ENCODE data around the gene MED10.
"Not testable (repeated sequence)": the region's sequence is repeated elsewhere in the genome, so short reads cannot be mapped to it uniquely, and the experiment has no call there.

Gene MED10

DNA sequence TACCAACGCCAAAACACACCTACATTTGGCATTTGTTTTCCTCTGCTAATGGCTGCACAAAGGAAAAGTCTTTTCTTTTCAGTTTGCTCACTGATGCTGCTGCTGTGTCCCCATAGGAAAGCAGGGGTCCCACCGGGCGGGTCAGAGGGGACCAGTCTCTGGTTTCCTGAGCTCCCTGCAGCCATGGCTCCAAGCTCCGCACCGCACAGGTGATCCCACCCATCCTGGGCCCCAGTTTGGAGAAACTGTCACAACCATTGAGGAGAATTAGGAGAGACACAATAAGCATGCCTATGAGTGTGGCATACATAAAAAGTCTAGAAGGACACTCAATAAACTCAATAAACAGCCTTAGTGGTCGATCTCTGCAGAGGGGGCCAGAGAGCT lies 19.9 kb downstream of the MED10 start:
- Histone ChIP-seq H3K79me1 (ENCODE audit: low read depth, low read length) (no peaks in the 10 kb centered on the region), H3K27me3 (ENCODE audit: control insufficient read depth in 3 of 3, insufficient read depth in 3 of 3, low read depth in 1 of 3, low read length in 3 of 3) (peaks cover 0 to 7% (median 0%) of the 10 kb centered on the region in 3 experiments), H4K8ac (ENCODE audit: low read depth, low read length) (no peak overlapping the region), H3K23ac (ENCODE audit: low read depth, low read length, poor library complexity) (no peak overlapping the region), H3K14ac (ENCODE audit: low read length) (no peak overlapping the region), H2BK120ac (ENCODE audit: low read depth, low read length) (no peak overlapping the region), H4K91ac (ENCODE audit: low read depth, low read length, poor library complexity) (no peak overlapping the region), H2BK15ac (ENCODE audit: low read length) (no peak overlapping the region), H3K18ac (ENCODE audit: low read length) (no peak overlapping the region), H2BK5ac (ENCODE audit: low read length) (no peak overlapping the region), H2AK5ac (ENCODE audit: low read depth, low read length) (no peak overlapping the region), H3K9me3 (replicated peaks in 1 of 2; ENCODE audit: control insufficient read depth in 2 of 2, insufficient read depth in 1 of 2, low read depth in 1 of 2, low read length in 2 of 2) (peaks cover 0 to 2% of the 10 kb centered on the region in 2 donors), H2AFZ (ENCODE audit: low read length) (no peak overlapping the region), H3K4me1 (ENCODE audit: control insufficient read depth in 2 of 2, insufficient read depth in 1 of 2, low read depth in 1 of 2, low read length in 2 of 2) (peaks cover 0 to 4% of the 10 kb centered on the region in 2 donors), H3K36me3 (replicated peaks in 1 of 2; ENCODE audit: control insufficient read depth in 2 of 2, insufficient read depth in 2 of 2, low read length in 2 of 2) (peaks cover 0 to 2% of the 10 kb centered on the region in 2 donors), H3K4me2 (ENCODE audit: insufficient read depth, low read length, poor library complexity, severe bottlenecking) (no peak overlapping the region), H3K4me3 (ENCODE audit: low read length in 2 of 2) (no peak overlapping the region), H3K9ac (ENCODE audit: low read depth, low read length, poor library complexity) (no peak overlapping the region), H3K4ac (ENCODE audit: low read length) (no peak overlapping the region), H3K27ac (replicated peaks; ENCODE audit: low read length) (no peak overlapping the region), H2BK12ac (ENCODE audit: low read length) (no peak overlapping the region)
- no CpG with 5 or more reads among the region's 6 CpGs for WGBS, 2 donors (ENCODE audit: extremely low coverage in 2 of 2, insufficient read length in 2 of 2, insufficient replicate concordance in 1 of 2)
- DNase-seq (ENCODE audit: low spot score), result no peak

DNA sequence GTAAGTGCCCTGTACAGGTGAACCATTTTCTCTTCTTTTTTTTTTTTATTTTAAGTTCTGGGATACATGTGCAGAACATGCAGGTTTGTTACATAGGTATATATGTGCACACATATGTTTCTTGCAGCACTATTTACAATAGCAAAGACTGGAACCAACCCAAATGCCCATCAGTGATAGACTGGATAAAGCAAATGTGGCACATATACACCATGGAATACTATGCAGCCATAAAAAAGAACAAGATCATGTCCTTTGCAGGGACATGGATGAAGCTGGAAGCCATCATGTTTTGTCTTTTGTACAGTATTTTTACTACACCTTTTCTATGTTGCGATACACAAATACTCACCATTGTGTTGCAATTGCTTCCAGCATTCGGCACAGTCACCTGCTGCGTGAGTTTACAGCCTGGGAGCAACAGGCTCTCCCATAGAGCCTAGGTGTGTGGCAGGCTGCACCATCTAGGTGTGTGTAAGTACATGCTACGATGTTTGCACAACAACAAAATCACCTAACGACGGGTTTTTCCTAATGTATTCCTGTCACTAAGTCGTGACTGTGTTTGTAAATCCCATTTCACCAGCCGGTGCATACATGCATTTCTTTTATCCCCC lies 20.4 kb downstream of the MED10 start:
- not testable (repeated sequence) for H3K4me2 ChIP-seq (ENCODE audit: insufficient read depth, low read length, poor library complexity, severe bottlenecking); H3K23ac ChIP-seq (ENCODE audit: low read depth, low read length, poor library complexity); H3K9me3 ChIP-seq (replicated peaks in 1 of 2; ENCODE audit: control insufficient read depth in 2 of 2, insufficient read depth in 1 of 2, low read depth in 1 of 2, low read length in 2 of 2); DNase-seq (ENCODE audit: low spot score); H3K14ac ChIP-seq (ENCODE audit: low read length); H3K27me3 ChIP-seq (ENCODE audit: control insufficient read depth in 3 of 3, insufficient read depth in 3 of 3, low read depth in 1 of 3, low read length in 3 of 3); H3K4me1 ChIP-seq (ENCODE audit: control insufficient read depth in 2 of 2, insufficient read depth in 1 of 2, low read depth in 1 of 2, low read length in 2 of 2); H3K4me3 ChIP-seq (ENCODE audit: low read length in 2 of 2); H2AK5ac ChIP-seq (ENCODE audit: low read depth, low read length); H2BK12ac ChIP-seq (ENCODE audit: low read length); H3K79me1 ChIP-seq (ENCODE audit: low read depth, low read length); H3K27ac ChIP-seq (replicated peaks; ENCODE audit: low read length); H2BK15ac ChIP-seq (ENCODE audit: low read length); H4K91ac ChIP-seq (ENCODE audit: low read depth, low read length, poor library complexity); H2AFZ ChIP-seq (ENCODE audit: low read length); H3K18ac ChIP-seq (ENCODE audit: low read length); H2BK5ac ChIP-seq (ENCODE audit: low read length); H4K8ac ChIP-seq (ENCODE audit: low read depth, low read length); H3K36me3 ChIP-seq (replicated peaks in 1 of 2; ENCODE audit: control insufficient read depth in 2 of 2, insufficient read depth in 2 of 2, low read length in 2 of 2); H2BK120ac ChIP-seq (ENCODE audit: low read depth, low read length); H3K4ac ChIP-seq (ENCODE audit: low read length)
- peak overlapping the region; percentile 64 for H3K9ac ChIP-seq (ENCODE audit: low read depth, low read length, poor library complexity)
- WGBS, 2 donors (ENCODE audit: extremely low coverage in 2 of 2, insufficient read length in 2 of 2, insufficient replicate concordance in 1 of 2), result no CpG with 5 or more reads among the region's 8 CpGs

DNA sequence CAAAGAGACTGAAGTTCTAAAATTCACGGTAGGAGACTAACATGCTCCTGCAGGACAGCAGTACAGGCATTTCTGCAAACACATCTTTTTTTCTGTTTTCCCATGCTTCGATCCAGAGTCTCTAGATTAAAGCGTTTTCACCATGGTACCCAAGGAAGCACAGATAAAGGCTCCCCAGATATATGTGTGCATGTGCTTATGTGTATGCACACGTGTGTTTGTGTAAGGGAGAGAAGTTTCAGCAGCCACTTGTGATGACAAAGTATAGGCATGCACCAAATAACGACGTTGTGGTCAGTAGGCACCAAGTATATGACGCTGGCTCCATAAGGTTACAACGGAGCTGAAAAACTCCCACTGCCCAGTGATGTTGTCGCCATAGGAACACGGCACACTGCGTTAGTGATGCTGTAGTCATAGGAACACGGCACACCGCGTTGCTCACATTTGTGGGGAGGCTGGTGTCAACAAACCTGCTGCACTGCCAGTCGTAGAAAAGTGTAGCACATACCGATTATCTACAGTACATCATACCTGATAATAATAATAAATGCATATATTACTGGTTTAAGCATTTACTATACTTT lies 21.7 kb downstream of the MED10 start:
- Histone ChIP-seq H3K4ac (ENCODE audit: low read length) (no peak overlapping the region), H3K23ac (ENCODE audit: low read depth, low read length, poor library complexity) (no peak overlapping the region), H4K91ac (ENCODE audit: low read depth, low read length, poor library complexity) (no peak overlapping the region), H2AK5ac (ENCODE audit: low read depth, low read length) (no peak overlapping the region), H2AFZ (ENCODE audit: low read length) (no peak overlapping the region), H3K79me1 (ENCODE audit: low read depth, low read length) (no peaks in the 10 kb centered on the region), H3K4me3 (ENCODE audit: low read length in 2 of 2) (no peak overlapping the region), H2BK120ac (ENCODE audit: low read depth, low read length) (no peak overlapping the region), H3K4me1 (ENCODE audit: control insufficient read depth in 2 of 2, insufficient read depth in 1 of 2, low read depth in 1 of 2, low read length in 2 of 2) (peaks cover 0 to 4% of the 10 kb centered on the region in 2 donors), H3K9me3 (replicated peaks in 1 of 2; ENCODE audit: control insufficient read depth in 2 of 2, insufficient read depth in 1 of 2, low read depth in 1 of 2, low read length in 2 of 2) (peaks cover 0 to 2% of the 10 kb centered on the region in 2 donors), H3K4me2 (ENCODE audit: insufficient read depth, low read length, poor library complexity, severe bottlenecking) (no peak overlapping the region), H3K27ac (replicated peaks; ENCODE audit: low read length) (no peak overlapping the region), H4K8ac (ENCODE audit: low read depth, low read length) (no peak overlapping the region), H2BK15ac (ENCODE audit: low read length) (no peak overlapping the region), H2BK5ac (ENCODE audit: low read length) (no peak overlapping the region), H3K14ac (ENCODE audit: low read length) (no peak overlapping the region), H2BK12ac (ENCODE audit: low read length) (no peak overlapping the region), H3K18ac (ENCODE audit: low read length) (no peak overlapping the region), H3K36me3 (replicated peaks in 1 of 2; ENCODE audit: control insufficient read depth in 2 of 2, insufficient read depth in 2 of 2, low read length in 2 of 2) (peaks cover 0 to 2% of the 10 kb centered on the region in 2 donors), H3K9ac (ENCODE audit: low read depth, low read length, poor library complexity) (no peak overlapping the region), H3K27me3 (ENCODE audit: control insufficient read depth in 3 of 3, insufficient read depth in 3 of 3, low read depth in 1 of 3, low read length in 3 of 3) (peaks cover 0 to 7% (median 0%) of the 10 kb centered on the region in 3 experiments)
- no peak for DNase-seq (ENCODE audit: low spot score)
- WGBS, 2 donors (ENCODE audit: extremely low coverage in 2 of 2, insufficient read length in 2 of 2, insufficient replicate concordance in 1 of 2), result no CpG with 5 or more reads among the region's 16 CpGs

DNA sequence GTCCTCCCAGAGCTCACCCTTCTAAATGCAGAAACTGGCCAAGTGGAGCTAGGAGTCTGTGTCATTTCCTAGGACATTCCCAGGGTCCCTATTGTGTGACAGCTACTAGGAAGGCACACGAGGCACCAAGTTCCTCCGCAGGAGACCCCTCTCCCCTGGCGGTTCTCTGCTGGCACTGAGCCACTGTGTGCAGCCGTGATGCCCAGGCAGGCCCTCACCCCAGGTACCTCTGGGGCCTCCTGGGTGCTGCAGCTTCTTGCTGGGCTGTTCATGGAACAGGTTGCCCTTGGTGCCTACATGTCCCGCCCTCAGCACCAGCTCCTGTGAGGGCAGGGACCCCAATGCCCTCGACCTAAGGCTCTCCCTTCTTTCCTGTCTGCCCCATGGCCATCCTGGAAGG lies 23.1 kb downstream of the MED10 start:
- WGBS, 2 donors (ENCODE audit: extremely low coverage in 2 of 2, insufficient read length in 2 of 2, insufficient replicate concordance in 1 of 2), result no CpG with 5 or more reads among the region's 6 CpGs
- Histone ChIP-seq H3K14ac (ENCODE audit: low read length) (no peak overlapping the region), H4K91ac (ENCODE audit: low read depth, low read length, poor library complexity) (no peak overlapping the region), H3K18ac (ENCODE audit: low read length) (peak overlapping the region; percentile 50), H3K4me1 (ENCODE audit: control insufficient read depth in 2 of 2, insufficient read depth in 1 of 2, low read depth in 1 of 2, low read length in 2 of 2) (peaks cover 0 to 14% of the 10 kb centered on the region in 2 donors), H3K36me3 (replicated peaks in 1 of 2; ENCODE audit: control insufficient read depth in 2 of 2, insufficient read depth in 2 of 2, low read length in 2 of 2) (no peaks in the 10 kb centered on the region), H3K9me3 (replicated peaks in 1 of 2; ENCODE audit: control insufficient read depth in 2 of 2, insufficient read depth in 1 of 2, low read depth in 1 of 2, low read length in 2 of 2) (no peaks in the 10 kb centered on the region), H3K27me3 (ENCODE audit: control insufficient read depth in 3 of 3, insufficient read depth in 3 of 3, low read depth in 1 of 3, low read length in 3 of 3) (peaks cover 0 to 7% (median 0%) of the 10 kb centered on the region in 3 experiments), H2AK5ac (ENCODE audit: low read depth, low read length) (peak overlapping the region; percentile 37), H4K8ac (ENCODE audit: low read depth, low read length) (no peak overlapping the region), H3K4me2 (ENCODE audit: insufficient read depth, low read length, poor library complexity, severe bottlenecking) (no peak overlapping the region), H3K79me1 (ENCODE audit: low read depth, low read length) (no peaks in the 10 kb centered on the region), H3K4me3 (ENCODE audit: low read length in 2 of 2) (no peak overlapping the region), H2BK12ac (ENCODE audit: low read length) (no peak overlapping the region), H3K27ac (replicated peaks; ENCODE audit: low read length) (no peak overlapping the region), H3K23ac (ENCODE audit: low read depth, low read length, poor library complexity) (peak overlapping the region; percentile 18), H3K9ac (ENCODE audit: low read depth, low read length, poor library complexity) (no peak overlapping the region), H3K4ac (ENCODE audit: low read length) (no peak overlapping the region), H2BK15ac (ENCODE audit: low read length) (peak overlapping the region; percentile 24), H2BK5ac (ENCODE audit: low read length) (peak overlapping the region; percentile 68), H2BK120ac (ENCODE audit: low read depth, low read length) (no peak overlapping the region), H2AFZ (ENCODE audit: low read length) (no peak overlapping the region)
- no peak for DNase-seq (ENCODE audit: low spot score)
